Karpas-422 (cell line): ENCODE data around the gene B3GALNT2. TPM values are rescaled to one million over a fixed set of nuclear protein-coding genes. Genes with fewer than 3 reads are reported as not detected.

Source experiments
- small RNA-seq: library from RNA; depleted of rRNA; stranded (forward); fragments of <200 nt; gene quantifications from one replicate; pipeline ENCODE3, GENCODE V24; 2014
- total RNA-seq: library from RNA; depleted of rRNA; stranded (reverse); fragments of >200 nt; shearing (Covaris generic); gene quantifications from 2 replicates; pipeline ENCODE4 v1.2.3, GENCODE V29; 2014; ENCODE audit warnings: low replicate concordance; rRNA removed

Gene B3GALNT2
- total RNA-seq, 1 experiment from 2014 or later = 15.4 TPM

Small RNA genes within 50 kb of the gene (small RNA-seq; reads per million reads assigned to genes)
- gene MTCO3P46 (not detected), gene MTND4LP21 (not detected), gene RPS21P1 (not detected)

Other genes starting within 250 kb of the B3GALNT2 start
- 43.6 and 56.4 TPM in 2 replicates for gene ARID4B, start 176.3 kb downstream of the B3GALNT2 start, total RNA-seq
- 13.9 and 45.3 TPM in 2 replicates for gene GGPS1, start 175.9 kb downstream of the B3GALNT2 start, total RNA-seq
- gene TBCE, start 137.0 kb downstream of the B3GALNT2 start, total RNA-seq = 24.0 and 27.4 TPM in 2 replicates
- gene GNG4, start 145.3 kb upstream of the B3GALNT2 start, total RNA-seq = not detected in 2 replicates